H1 (cell line): ENCODE measurements around the gene ADCY1. TPM values are rescaled to one million over a fixed set of nuclear protein-coding genes. Genes with fewer than 3 reads are reported as not detected.

Experiments used
- CTBP2 ChIP-seq: IDR thresholded peaks from 2 replicates; pipeline ENCODE4 v1.7.0; 2011; ENCODE audit warnings: borderline replicate concordance, mild to moderate bottlenecking, moderate library complexity, mixed read lengths, low read length; ENCODE audit not compliant: insufficient read depth, insufficient read length
- GABPA ChIP-seq: IDR thresholded peaks from 2 replicates; pipeline ENCODE4 v1.6.1; 2011; ENCODE audit warnings: mild to moderate bottlenecking, low read length, moderate library complexity, borderline replicate concordance; ENCODE audit not compliant: insufficient read depth
- KDM4A ChIP-seq: IDR thresholded peaks from one replicate; pipeline ENCODE4 v1.7.1; 2012; ENCODE audit warnings: low read depth, mild to moderate bottlenecking, moderate library complexity, low read length, inconsistent platforms; ENCODE audit not compliant: severe bottlenecking
- NANOG ChIP-seq: IDR thresholded peaks from 2 replicates; pipeline ENCODE4 v1.6.1; 2011; ENCODE audit warnings: low read length, low read depth, mild to moderate bottlenecking, inconsistent platforms; ENCODE audit not compliant: insufficient read depth, poor library complexity, severe bottlenecking
- POLR2A ChIP-seq, 2 experiments: IDR thresholded peaks; 1 replicate in 1 of 2; 2 replicates in 1 of 2; pipeline ENCODE4 v1.6.1; 2011; ENCODE audit warnings: low read depth in 2 of 2, low read length in 2 of 2, mild to moderate bottlenecking in 2 of 2; ENCODE audit errors: control extremely low read depth in 1 of 2
- SIN3A ChIP-seq, 2 experiments: IDR thresholded peaks in 1 of 2; conservative IDR thresholded peaks in 1 of 2; 2 replicates each; pipeline ENCODE4 v1.6.1; 2011 to 2012; ENCODE audit warnings: low read length in 2 of 2, improper control_type of control experiment in 1 of 2, low read depth in 1 of 2, mild to moderate bottlenecking in 1 of 2
- SIRT6 ChIP-seq: IDR thresholded peaks from one replicate; pipeline ENCODE4 v1.7.1; 2012; ENCODE audit warnings: low read length, inconsistent platforms
- SUZ12 ChIP-seq: fragments of 200-600 bp; sonication (generic); IDR thresholded peaks from 2 replicates; pipeline ENCODE4 v1.6.1; 2012; ENCODE audit warnings: mild to moderate bottlenecking, inconsistent platforms, low read length, moderate library complexity, mixed read lengths
- polyA plus RNA-seq, 7 experiments: library from polyadenylated mRNA; depleted of rRNA in 3 of 7; stranded (reverse) in 5 of 7; unstranded in 2 of 7; fragments of >200 nt in 5 of 7; fragments of 200-250 nt in 2 of 7; gene quantifications; 1 replicate in 5 of 7; 2 replicates in 1 of 7; 4 replicates in 1 of 7; pipeline versions ENCODE4 v1.2.1 to v1.2.3, GENCODE V29; 2011 to 2013; ENCODE audit warnings: missing spikeins in 2 of 7, mixed read lengths in 2 of 7
- total RNA-seq: library from RNA; stranded (reverse); fragmentation: NEBNext Ultra II Directional; extraction: Animal tissue kit (Norgen Biotek cat#: 25700); gene quantifications from 2 replicates; pipeline ENCODE4 v1.2.1, GENCODE V29; 2021
- TF ChIP-seq, protein P1 (sequence below): fragments of 300-600 bp; sonication (generic); IDR thresholded peaks from 2 replicates; pipeline ENCODE4 v1.7.1; 2012; ENCODE audit warnings: low read length, moderate library complexity, mild to moderate bottlenecking, inconsistent platforms; ENCODE audit not compliant: insufficient replicate concordance

The ADCY1 gene
- total and polyA plus RNA-seq, 2 of the 8 experiments (the other 6 are each of a cell fraction or from before 2014, with no cell fraction given), result 7.9 to 26.9 TPM

GRCh38 chr7:45698303-45699014, 124.3 kb downstream of the ADCY1 start (continued):
- TF ChIP-seq, protein P1, sequence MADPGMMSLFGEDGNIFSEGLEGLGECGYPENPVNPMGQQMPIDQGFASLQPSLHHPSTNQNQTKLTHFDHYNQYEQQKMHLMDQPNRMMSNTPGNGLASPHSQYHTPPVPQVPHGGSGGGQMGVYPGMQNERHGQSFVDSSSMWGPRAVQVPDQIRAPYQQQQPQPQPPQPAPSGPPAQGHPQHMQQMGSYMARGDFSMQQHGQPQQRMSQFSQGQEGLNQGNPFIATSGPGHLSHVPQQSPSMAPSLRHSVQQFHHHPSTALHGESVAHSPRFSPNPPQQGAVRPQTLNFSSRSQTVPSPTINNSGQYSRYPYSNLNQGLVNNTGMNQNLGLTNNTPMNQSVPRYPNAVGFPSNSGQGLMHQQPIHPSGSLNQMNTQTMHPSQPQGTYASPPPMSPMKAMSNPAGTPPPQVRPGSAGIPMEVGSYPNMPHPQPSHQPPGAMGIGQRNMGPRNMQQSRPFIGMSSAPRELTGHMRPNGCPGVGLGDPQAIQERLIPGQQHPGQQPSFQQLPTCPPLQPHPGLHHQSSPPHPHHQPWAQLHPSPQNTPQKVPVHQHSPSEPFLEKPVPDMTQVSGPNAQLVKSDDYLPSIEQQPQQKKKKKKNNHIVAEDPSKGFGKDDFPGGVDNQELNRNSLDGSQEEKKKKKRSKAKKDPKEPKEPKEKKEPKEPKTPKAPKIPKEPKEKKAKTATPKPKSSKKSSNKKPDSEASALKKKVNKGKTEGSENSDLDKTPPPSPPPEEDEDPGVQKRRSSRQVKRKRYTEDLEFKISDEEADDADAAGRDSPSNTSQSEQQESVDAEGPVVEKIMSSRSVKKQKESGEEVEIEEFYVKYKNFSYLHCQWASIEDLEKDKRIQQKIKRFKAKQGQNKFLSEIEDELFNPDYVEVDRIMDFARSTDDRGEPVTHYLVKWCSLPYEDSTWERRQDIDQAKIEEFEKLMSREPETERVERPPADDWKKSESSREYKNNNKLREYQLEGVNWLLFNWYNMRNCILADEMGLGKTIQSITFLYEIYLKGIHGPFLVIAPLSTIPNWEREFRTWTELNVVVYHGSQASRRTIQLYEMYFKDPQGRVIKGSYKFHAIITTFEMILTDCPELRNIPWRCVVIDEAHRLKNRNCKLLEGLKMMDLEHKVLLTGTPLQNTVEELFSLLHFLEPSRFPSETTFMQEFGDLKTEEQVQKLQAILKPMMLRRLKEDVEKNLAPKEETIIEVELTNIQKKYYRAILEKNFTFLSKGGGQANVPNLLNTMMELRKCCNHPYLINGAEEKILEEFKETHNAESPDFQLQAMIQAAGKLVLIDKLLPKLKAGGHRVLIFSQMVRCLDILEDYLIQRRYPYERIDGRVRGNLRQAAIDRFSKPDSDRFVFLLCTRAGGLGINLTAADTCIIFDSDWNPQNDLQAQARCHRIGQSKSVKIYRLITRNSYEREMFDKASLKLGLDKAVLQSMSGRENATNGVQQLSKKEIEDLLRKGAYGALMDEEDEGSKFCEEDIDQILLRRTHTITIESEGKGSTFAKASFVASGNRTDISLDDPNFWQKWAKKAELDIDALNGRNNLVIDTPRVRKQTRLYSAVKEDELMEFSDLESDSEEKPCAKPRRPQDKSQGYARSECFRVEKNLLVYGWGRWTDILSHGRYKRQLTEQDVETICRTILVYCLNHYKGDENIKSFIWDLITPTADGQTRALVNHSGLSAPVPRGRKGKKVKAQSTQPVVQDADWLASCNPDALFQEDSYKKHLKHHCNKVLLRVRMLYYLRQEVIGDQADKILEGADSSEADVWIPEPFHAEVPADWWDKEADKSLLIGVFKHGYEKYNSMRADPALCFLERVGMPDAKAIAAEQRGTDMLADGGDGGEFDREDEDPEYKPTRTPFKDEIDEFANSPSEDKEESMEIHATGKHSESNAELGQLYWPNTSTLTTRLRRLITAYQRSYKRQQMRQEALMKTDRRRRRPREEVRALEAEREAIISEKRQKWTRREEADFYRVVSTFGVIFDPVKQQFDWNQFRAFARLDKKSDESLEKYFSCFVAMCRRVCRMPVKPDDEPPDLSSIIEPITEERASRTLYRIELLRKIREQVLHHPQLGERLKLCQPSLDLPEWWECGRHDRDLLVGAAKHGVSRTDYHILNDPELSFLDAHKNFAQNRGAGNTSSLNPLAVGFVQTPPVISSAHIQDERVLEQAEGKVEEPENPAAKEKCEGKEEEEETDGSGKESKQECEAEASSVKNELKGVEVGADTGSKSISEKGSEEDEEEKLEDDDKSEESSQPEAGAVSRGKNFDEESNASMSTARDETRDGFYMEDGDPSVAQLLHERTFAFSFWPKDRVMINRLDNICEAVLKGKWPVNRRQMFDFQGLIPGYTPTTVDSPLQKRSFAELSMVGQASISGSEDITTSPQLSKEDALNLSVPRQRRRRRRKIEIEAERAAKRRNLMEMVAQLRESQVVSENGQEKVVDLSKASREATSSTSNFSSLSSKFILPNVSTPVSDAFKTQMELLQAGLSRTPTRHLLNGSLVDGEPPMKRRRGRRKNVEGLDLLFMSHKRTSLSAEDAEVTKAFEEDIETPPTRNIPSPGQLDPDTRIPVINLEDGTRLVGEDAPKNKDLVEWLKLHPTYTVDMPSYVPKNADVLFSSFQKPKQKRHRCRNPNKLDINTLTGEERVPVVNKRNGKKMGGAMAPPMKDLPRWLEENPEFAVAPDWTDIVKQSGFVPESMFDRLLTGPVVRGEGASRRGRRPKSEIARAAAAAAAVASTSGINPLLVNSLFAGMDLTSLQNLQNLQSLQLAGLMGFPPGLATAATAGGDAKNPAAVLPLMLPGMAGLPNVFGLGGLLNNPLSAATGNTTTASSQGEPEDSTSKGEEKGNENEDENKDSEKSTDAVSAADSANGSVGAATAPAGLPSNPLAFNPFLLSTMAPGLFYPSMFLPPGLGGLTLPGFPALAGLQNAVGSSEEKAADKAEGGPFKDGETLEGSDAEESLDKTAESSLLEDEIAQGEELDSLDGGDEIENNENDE, result no peak
- TF ChIP-seq POLR2A (IDR thresholded peaks at IDR 0.05; ENCODE audit: control extremely low read depth in 1 of 2, low read depth in 2 of 2, low read length in 2 of 2) (no peak), SIN3A (conservative IDR thresholded peaks at IDR 0.05 in 1 of 2, IDR thresholded peaks at IDR 0.05 in 1 of 2; ENCODE audit: low read depth in 1 of 2, low read length in 2 of 2) (no peak), SIRT6 (no peak), CTBP2 (no peak), KDM4A (no peak), GABPA (no peak), NANOG (no peak), SUZ12 (no peak)
